ENCODE measurements around the gene CDIPT. TPM values are rescaled to one million over a fixed set of nuclear protein-coding genes. Genes with fewer than 3 reads are reported as not detected.

Gene CDIPT
- total and polyA plus RNA-seq, 10 of the 15 experiments (the other 5 are each of a cell fraction or from before 2014, with no cell fraction given) = 0.87 to 36.4 (median 27.1) TPM

DNA sequence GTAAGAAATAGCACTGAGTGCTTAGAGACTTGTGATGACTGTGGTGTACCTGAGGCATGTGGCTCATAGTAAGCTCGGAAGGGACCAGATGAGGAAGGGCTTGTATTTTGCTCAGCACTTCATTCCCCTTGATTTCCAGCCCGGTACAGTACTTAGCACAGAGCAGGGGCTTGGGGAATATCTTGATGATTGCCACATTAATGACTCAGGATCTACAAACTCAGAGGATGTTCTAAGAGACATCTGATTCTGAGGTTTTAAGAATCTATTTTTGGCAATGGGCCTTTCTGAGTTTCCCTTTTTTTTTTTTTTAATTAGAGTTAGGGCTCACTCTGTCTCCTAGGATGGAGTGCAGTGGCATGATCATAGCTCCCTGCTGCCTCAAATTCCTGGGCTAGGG lies 46.4 kb upstream of the CDIPT start:
- ATAC-seq = no peak
- Histone ChIP-seq H3K36me3 (ENCODE audit: control insufficient read depth in 2 of 2, insufficient read depth in 2 of 2, low read length in 1 of 2) (peaks cover 0 to 2% of the 10 kb centered on the region in 2 experiments; a peak in 2 of 4 replicates), H2AFZ (ENCODE audit: control insufficient read depth, low read depth, low read length) (no peak overlapping the region), H3K4me2 (ENCODE audit: control insufficient read depth, insufficient read depth) (no peak overlapping the region), H3K27me3 (replicated peaks in 1 of 2; ENCODE audit: control insufficient read depth in 2 of 2, insufficient read depth in 2 of 2, low read length in 1 of 2) (no peaks in the 10 kb centered on the region), H3K27ac (ENCODE audit: control insufficient read depth, insufficient read depth) (no peak overlapping the region), H3K4me1 (ENCODE audit: control insufficient read depth, insufficient read depth, low read length) (no peaks in the 10 kb centered on the region), H4K20me1 (ENCODE audit: control insufficient read depth, insufficient read depth) (no peaks in the 10 kb centered on the region), H3K4me3 (no peak overlapping the region), H3K79me2 (ENCODE audit: control insufficient read depth, insufficient read depth, low read length) (no peaks in the 10 kb centered on the region), H3K9me3 (replicated peaks; ENCODE audit: control insufficient read depth, insufficient read depth, low read length) (no peaks in the 10 kb centered on the region), H3K9ac (ENCODE audit: control insufficient read depth, insufficient read depth, low read length) (no peak overlapping the region)
- in situ Hi-C loops (cut with MboI) = no loop called here
- no TSS peak for BruUV-seq (replicated peaks)
- ChIA-PET RAD21 (ENCODE audit: unreplicated experiment) (no interaction called here), POLR2A (interaction anchor here (0.5 to 1.3 kb wide), 3 partner anchors 17 to 978 kb away, joined by 3 read pairs; partner anchors contain the start of gene KCTD13), SMC1A (ENCODE audit: uncharacterized antibody, unreplicated experiment) (interaction anchor here (0.6 kb wide), 1 partner anchor 47 kb away, joined by 3 read pairs; no protein-coding TSS in a partner anchor), CTCF (interaction anchor here (0.9 to 2.3 kb wide), 2 partner anchors 52 to 62 kb away, joined by 3 to 8 read pairs; no protein-coding TSS in a partner anchor)
- no peak for DNase-seq (ENCODE audit: low read depth, low spot score)
- WGBS (ENCODE audit: insufficient coverage, insufficient replicate concordance, low lambda C conversion rate, missing lambda C conversion rate) = 94% methylated on average over 2 of the region's 2 CpGs
- intact Hi-C loops (cut with micrococcal nuclease; ENCODE audit: unreplicated experiment) = loop anchor here (10.0 kb wide), 1 partner anchor 115 kb away; the partner anchor contains the start of gene C16orf92
- FAIRE-seq = no peak
- no peak for TF ChIP-seq NFYA (IDR thresholded peaks at IDR 0.05; ENCODE audit: borderline replicate concordance, low read depth, low read length)
- TF ChIP-seq, protein P1, sequence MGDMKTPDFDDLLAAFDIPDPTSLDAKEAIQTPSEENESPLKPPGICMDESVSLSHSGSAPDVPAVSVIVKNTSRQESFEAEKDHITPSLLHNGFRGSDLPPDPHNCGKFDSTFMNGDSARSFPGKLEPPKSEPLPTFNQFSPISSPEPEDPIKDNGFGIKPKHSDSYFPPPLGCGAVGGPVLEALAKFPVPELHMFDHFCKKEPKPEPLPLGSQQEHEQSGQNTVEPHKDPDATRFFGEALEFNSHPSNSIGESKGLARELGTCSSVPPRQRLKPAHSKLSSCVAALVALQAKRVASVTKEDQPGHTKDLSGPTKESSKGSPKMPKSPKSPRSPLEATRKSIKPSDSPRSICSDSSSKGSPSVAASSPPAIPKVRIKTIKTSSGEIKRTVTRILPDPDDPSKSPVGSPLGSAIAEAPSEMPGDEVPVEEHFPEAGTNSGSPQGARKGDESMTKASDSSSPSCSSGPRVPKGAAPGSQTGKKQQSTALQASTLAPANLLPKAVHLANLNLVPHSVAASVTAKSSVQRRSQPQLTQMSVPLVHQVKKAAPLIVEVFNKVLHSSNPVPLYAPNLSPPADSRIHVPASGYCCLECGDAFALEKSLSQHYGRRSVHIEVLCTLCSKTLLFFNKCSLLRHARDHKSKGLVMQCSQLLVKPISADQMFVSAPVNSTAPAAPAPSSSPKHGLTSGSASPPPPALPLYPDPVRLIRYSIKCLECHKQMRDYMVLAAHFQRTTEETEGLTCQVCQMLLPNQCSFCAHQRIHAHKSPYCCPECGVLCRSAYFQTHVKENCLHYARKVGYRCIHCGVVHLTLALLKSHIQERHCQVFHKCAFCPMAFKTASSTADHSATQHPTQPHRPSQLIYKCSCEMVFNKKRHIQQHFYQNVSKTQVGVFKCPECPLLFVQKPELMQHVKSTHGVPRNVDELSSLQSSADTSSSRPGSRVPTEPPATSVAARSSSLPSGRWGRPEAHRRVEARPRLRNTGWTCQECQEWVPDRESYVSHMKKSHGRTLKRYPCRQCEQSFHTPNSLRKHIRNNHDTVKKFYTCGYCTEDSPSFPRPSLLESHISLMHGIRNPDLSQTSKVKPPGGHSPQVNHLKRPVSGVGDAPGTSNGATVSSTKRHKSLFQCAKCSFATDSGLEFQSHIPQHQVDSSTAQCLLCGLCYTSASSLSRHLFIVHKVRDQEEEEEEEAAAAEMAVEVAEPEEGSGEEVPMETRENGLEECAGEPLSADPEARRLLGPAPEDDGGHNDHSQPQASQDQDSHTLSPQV (IDR thresholded peaks at IDR 0.05) = no peak
- no peak for TF ChIP-seq CREB1 (IDR thresholded peaks at IDR 0.05; ENCODE audit: low read depth)
- no peak for TF ChIP-seq NBN (IDR thresholded peaks at IDR 0.05)
- TF ChIP-seq, protein P2, sequence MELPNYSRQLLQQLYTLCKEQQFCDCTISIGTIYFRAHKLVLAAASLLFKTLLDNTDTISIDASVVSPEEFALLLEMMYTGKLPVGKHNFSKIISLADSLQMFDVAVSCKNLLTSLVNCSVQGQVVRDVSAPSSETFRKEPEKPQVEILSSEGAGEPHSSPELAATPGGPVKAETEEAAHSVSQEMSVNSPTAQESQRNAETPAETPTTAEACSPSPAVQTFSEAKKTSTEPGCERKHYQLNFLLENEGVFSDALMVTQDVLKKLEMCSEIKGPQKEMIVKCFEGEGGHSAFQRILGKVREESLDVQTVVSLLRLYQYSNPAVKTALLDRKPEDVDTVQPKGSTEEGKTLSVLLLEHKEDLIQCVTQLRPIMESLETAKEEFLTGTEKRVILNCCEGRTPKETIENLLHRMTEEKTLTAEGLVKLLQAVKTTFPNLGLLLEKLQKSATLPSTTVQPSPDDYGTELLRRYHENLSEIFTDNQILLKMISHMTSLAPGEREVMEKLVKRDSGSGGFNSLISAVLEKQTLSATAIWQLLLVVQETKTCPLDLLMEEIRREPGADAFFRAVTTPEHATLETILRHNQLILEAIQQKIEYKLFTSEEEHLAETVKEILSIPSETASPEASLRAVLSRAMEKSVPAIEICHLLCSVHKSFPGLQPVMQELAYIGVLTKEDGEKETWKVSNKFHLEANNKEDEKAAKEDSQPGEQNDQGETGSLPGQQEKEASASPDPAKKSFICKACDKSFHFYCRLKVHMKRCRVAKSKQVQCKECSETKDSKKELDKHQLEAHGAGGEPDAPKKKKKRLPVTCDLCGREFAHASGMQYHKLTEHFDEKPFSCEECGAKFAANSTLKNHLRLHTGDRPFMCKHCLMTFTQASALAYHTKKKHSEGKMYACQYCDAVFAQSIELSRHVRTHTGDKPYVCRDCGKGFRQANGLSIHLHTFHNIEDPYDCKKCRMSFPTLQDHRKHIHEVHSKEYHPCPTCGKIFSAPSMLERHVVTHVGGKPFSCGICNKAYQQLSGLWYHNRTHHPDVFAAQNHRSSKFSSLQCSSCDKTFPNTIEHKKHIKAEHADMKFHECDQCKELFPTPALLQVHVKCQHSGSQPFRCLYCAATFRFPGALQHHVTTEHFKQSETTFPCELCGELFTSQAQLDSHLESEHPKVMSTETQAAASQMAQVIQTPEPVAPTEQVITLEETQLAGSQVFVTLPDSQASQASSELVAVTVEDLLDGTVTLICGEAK (IDR thresholded peaks at IDR 0.05; ENCODE audit: borderline replicate concordance) = no peak
- TF ChIP-seq, protein P3, sequence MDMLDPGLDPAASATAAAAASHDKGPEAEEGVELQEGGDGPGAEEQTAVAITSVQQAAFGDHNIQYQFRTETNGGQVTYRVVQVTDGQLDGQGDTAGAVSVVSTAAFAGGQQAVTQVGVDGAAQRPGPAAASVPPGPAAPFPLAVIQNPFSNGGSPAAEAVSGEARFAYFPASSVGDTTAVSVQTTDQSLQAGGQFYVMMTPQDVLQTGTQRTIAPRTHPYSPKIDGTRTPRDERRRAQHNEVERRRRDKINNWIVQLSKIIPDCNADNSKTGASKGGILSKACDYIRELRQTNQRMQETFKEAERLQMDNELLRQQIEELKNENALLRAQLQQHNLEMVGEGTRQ (IDR thresholded peaks at IDR 0.05; ENCODE audit: borderline replicate concordance, low read depth, low read length) = no peak
- no peak for TF ChIP-seq CREM (IDR thresholded peaks at IDR 0.05; ENCODE audit: low read depth)
- no peak for TF ChIP-seq IRF4 (IDR thresholded peaks at IDR 0.05; ENCODE audit: low read depth, low read length)
- no peak for TF ChIP-seq NR2C2 (IDR thresholded peaks at IDR 0.05; ENCODE audit: borderline replicate concordance, control insufficient read depth, insufficient read length, low read depth)
- TF ChIP-seq SREBF1 (IDR thresholded peaks at IDR 0.05; ENCODE audit: low read length) = no peak
- no peak for TF ChIP-seq NFYB (IDR thresholded peaks at IDR 0.05; ENCODE audit: insufficient read depth, low read depth, low read length)
- TF ChIP-seq ESRRA (IDR thresholded peaks at IDR 0.05; ENCODE audit: low read length) = no peak
- TF ChIP-seq ZNF217 (IDR thresholded peaks at IDR 0.05) = no peak
- no peak for TF ChIP-seq RUNX3 (IDR thresholded peaks at IDR 0.05; ENCODE audit: low read length)
- TF ChIP-seq KLF5 (IDR thresholded peaks at IDR 0.05; ENCODE audit: partially characterized antibody) = no peak
- TF ChIP-seq ASH2L (IDR thresholded peaks at IDR 0.05; ENCODE audit: borderline replicate concordance, low read depth) = no peak
- TF ChIP-seq RAD51 (IDR thresholded peaks at IDR 0.05) = no peak
